Tibial nerve (tissue), 4 donors: Measurements from ENCODE around the gene DPEP3. TPM values are rescaled to one million over a fixed set of nuclear protein-coding genes. Genes with fewer than 3 reads are reported as not detected.

ENCODE experiments used
- DNase-seq, 2 donors: peaks; one replicate each; pipeline ENCODE4 v3.0.0-alpha.2; 2019; ENCODE audit warnings: low spot score in 2 of 2
- H3K27ac ChIP-seq, 4 donors: fragments of 200-600 bp; sonication (generic) in 3 of 4; one replicate each; pipeline ENCODE4 v1.5.1; 2017 to 2019; ENCODE audit warnings: mild to moderate bottlenecking in 1 of 4
- H3K27me3 ChIP-seq, 2 donors: fragments of 200-600 bp; sonication (generic) in 1 of 2; one replicate each; pipeline versions ENCODE4 v1.5.1 to v1.6.0; 2017 to 2019
- H3K36me3 ChIP-seq, 3 donors: fragments of 200-600 bp; sonication (generic); one replicate each; pipeline ENCODE4 v1.5.1; 2018 to 2019
- H3K4me1 ChIP-seq, 4 donors: fragments of 200-600 bp; sonication (generic) in 3 of 4; one replicate each; pipeline ENCODE4 v1.5.1; 2017 to 2019
- H3K4me3 ChIP-seq, 4 donors: fragments of 200-600 bp; sonication (generic) in 3 of 4; one replicate each; pipeline ENCODE4 v1.5.1; 2017 to 2019; ENCODE audit warnings: mild to moderate bottlenecking in 1 of 4, moderate library complexity in 1 of 4
- H3K9me3 ChIP-seq, 4 donors: fragments of 200-600 bp; sonication (generic) in 3 of 4; one replicate each; pipeline ENCODE4 v1.5.1; 2017 to 2019
- EP300 ChIP-seq, 2 donors: sonication (generic); formaldehyde crosslinking; IDR thresholded peaks; one replicate each; pipeline ENCODE4 v1.6.1; 2017; ENCODE audit warnings: antibody characterized with exemption in 2 of 2, mild to moderate bottlenecking in 1 of 2
- POLR2A ChIP-seq, 2 donors: fragments of 450-650 bp; IDR thresholded peaks; one replicate each; pipeline ENCODE4 v1.6.1; 2017; ENCODE audit warnings: antibody characterized with exemption in 2 of 2, mild to moderate bottlenecking in 2 of 2, moderate library complexity in 2 of 2
- WGBS, 2 donors: methylation state at CpG; one replicate each; pipeline ENCODE4 v1.1.5; 2018; 5-methylcytosine and 5-hydroxymethylcytosine counted together
- total RNA-seq, 4 donors: library from RNA; depleted of rRNA; stranded (reverse); fragments of >200 nt; gene quantifications; one replicate each; pipeline ENCODE4 v1.1.0, GENCODE V29; 2016
- TF ChIP-seq, protein P1 (sequence below), 5 experiments: fragments of 200-600 bp in 3 of 5; fragments of 450-650 bp in 2 of 5; sonication (generic) in 3 of 5; IDR thresholded peaks; one replicate each; pipeline ENCODE4 v1.5.1; 2016 to 2019; ENCODE audit warnings: antibody characterized with exemption in 5 of 5, mild to moderate bottlenecking in 3 of 5, moderate library complexity in 2 of 5

DPEP3 gene
- total RNA-seq, 4 donors from 2014 or later: 0.66 TPM; not detected in 3

DNA sequence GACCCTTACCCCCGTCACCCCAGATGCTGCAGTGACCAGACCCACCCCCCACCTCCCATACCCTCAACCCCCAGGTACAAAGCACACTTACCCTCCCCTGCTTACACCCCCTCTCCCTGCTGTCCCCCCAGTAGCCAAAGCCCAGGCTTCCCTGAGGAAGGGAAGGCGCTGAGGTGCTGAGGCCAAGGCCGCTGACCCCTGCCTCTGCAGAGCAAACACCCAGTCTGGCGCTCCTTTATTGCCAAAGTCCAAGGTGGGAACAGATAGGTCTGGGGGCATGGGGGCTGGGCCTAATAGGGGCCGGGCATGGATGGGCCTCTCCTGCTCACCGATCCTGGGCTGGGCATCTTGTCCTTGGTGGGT is 37.1 kb downstream of the DPEP3 start:
- TF ChIP-seq EP300 (IDR thresholded peaks at IDR 0.05) (no peak), POLR2A (IDR thresholded peaks at IDR 0.05) (no peak)
- no peaks in the 10 kb centered on the region for H3K27me3 ChIP-seq
- H3K9me3 ChIP-seq: no peaks in the 10 kb centered on the region
- DNase-seq: no peak
- WGBS, 2 donors: 62 to 75% methylated on average over 6 of the region's 6 CpGs
- peak overlapping the region; percentile 73 to 90 (median 80) for H3K27ac ChIP-seq
- peaks cover 0 to 75% (median 30%) of the 10 kb centered on the region in 4 donors for H3K4me1 ChIP-seq
- peaks cover 4 to 79% (median 14%) of the 10 kb centered on the region in 3 donors for H3K36me3 ChIP-seq
- no peak overlapping the region for H3K4me3 ChIP-seq

DNA sequence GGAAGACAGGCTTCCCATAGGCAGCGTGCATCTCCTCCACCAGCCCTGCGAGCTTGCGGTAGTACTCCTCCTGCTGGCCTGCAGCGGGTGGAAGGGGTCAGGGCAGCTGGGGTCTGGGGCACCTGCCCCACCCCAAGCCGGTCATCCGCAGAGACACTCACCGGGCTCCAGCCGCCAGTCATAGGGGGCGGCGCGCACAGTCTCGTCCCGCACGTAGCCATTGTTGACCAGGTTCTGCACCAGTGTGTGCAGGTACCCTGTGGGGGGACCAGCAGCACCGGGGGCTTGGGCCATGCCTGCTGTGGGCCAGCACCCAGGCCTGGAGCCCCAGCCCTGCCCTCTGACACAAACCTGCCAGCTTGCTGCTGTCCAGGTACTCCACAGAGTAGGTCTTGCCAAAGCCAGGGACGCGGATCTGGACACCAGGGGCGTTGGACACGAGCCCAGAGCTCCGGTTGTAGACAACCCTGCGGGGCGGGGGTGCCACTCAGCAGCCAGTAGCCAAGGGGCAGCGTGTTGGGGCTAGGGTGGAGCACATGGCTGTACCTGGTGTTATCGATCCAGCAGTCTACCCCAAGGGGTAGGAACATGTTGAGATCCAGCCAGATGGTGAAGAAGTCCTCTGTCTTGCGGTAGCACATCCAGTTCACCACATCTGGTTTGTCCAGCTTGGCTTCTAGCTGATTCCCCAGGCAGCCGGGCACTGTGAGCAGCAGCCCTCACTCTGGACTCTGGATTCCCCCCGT is 37.6 kb downstream of the DPEP3 start:
- no peak for DNase-seq
- TF ChIP-seq POLR2A (IDR thresholded peaks at IDR 0.05) (no peak), EP300 (IDR thresholded peaks at IDR 0.05) (no peak)
- TF ChIP-seq, protein P1, sequence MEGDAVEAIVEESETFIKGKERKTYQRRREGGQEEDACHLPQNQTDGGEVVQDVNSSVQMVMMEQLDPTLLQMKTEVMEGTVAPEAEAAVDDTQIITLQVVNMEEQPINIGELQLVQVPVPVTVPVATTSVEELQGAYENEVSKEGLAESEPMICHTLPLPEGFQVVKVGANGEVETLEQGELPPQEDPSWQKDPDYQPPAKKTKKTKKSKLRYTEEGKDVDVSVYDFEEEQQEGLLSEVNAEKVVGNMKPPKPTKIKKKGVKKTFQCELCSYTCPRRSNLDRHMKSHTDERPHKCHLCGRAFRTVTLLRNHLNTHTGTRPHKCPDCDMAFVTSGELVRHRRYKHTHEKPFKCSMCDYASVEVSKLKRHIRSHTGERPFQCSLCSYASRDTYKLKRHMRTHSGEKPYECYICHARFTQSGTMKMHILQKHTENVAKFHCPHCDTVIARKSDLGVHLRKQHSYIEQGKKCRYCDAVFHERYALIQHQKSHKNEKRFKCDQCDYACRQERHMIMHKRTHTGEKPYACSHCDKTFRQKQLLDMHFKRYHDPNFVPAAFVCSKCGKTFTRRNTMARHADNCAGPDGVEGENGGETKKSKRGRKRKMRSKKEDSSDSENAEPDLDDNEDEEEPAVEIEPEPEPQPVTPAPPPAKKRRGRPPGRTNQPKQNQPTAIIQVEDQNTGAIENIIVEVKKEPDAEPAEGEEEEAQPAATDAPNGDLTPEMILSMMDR (IDR thresholded peaks at IDR 0.05): no peak
- WGBS, 2 donors: 75 to 83% methylated on average over 7 to 20 of the region's 27 CpGs
- H3K27ac ChIP-seq: peak overlapping the region; percentile 73 to 90 (median 80)
- H3K27me3 ChIP-seq: no peaks in the 10 kb centered on the region
- H3K9me3 ChIP-seq: no peaks in the 10 kb centered on the region
- peaks cover 4 to 74% (median 14%) of the 10 kb centered on the region in 3 donors for H3K36me3 ChIP-seq
- peaks cover 0 to 71% (median 30%) of the 10 kb centered on the region in 4 donors for H3K4me1 ChIP-seq
- H3K4me3 ChIP-seq: no peak overlapping the region

DNA sequence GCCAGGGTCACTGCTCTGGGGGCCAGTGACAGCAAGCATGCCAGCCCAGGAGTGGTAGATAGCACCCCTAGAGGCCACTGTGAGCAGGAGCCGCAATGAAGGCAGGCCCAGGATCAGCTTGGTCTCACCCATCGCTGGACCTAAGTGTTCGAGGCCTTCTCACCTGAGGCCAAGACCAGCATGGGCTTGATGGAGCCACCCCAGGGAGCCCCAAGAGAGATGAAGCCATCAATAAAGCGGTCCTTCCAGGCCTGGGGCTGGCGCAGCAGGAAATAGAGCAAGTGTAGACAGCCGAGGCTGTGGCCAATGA is 38.1 kb downstream of the DPEP3 start:
- 75 to 89% methylated on average over 4 to 5 of the region's 6 CpGs for WGBS, 2 donors
- Histone ChIP-seq H3K4me1 (peaks cover 0 to 71% (median 35%) of the 10 kb centered on the region in 4 donors), H3K27me3 (no peaks in the 10 kb centered on the region), H3K27ac (peak overlapping the region in 3 of 4 donors; percentile 73 to 90 (median 84)), H3K4me3 (no peak overlapping the region), H3K36me3 (peaks cover 4 to 68% (median 10%) of the 10 kb centered on the region in 3 donors), H3K9me3 (no peaks in the 10 kb centered on the region)
- DNase-seq: no peak
- no peak for TF ChIP-seq POLR2A (IDR thresholded peaks at IDR 0.05)
- TF ChIP-seq, protein P1 (IDR thresholded peaks at IDR 0.05): peak; percentile 39 to 70 (median 60)

DNA sequence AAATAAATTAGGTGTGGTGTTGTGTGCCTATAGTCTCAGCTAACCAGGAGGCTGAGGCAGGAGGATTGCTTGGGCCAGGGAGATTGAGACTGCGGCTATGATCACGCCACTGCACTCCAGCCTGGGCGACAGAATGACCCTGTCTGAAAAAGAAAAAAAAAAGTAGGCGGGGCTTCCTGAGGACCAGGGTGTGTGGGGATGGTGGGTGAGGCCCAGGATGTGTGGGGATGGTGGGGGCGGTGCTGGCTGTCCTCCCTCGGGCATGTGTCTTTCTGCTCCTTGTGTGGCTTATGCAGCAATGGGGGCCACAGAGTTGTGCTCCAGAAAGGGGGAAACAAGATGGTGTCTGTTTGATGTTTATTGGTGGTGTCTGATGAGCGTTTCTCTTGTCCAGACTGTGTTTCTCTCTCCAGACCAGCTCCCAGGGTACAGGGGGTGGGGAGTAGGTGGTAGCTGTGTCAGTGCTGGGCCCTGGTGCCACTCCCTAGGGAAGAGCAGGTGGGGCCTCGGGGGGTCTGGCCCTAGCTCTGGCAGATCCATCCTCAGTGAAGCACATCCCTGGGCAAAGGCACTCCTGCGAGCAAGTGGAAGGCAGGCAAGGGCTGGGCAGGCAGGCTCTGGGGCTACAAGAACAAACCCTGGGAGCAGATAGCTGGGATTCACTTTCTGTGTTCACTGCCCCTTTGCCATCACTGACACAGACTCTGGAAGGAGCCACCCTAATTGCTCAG is 38.7 kb downstream of the DPEP3 start:
- Histone ChIP-seq H3K36me3 (peaks cover 4 to 63% (median 4%) of the 10 kb centered on the region in 3 donors), H3K27ac (peak overlapping the region in 3 of 4 donors; percentile 73 to 90 (median 84)), H3K4me1 (peaks cover 0 to 75% (median 39%) of the 10 kb centered on the region in 4 donors), H3K27me3 (no peaks in the 10 kb centered on the region), H3K4me3 (no peak overlapping the region), H3K9me3 (no peaks in the 10 kb centered on the region)
- no peak for DNase-seq
- WGBS, 2 donors: 73 to 75% methylated on average over 9 of the region's 9 CpGs
- TF ChIP-seq, protein P1 (IDR thresholded peaks at IDR 0.05): no peak
- TF ChIP-seq EP300 (IDR thresholded peaks at IDR 0.05) (no peak), POLR2A (IDR thresholded peaks at IDR 0.05) (no peak)

DNA sequence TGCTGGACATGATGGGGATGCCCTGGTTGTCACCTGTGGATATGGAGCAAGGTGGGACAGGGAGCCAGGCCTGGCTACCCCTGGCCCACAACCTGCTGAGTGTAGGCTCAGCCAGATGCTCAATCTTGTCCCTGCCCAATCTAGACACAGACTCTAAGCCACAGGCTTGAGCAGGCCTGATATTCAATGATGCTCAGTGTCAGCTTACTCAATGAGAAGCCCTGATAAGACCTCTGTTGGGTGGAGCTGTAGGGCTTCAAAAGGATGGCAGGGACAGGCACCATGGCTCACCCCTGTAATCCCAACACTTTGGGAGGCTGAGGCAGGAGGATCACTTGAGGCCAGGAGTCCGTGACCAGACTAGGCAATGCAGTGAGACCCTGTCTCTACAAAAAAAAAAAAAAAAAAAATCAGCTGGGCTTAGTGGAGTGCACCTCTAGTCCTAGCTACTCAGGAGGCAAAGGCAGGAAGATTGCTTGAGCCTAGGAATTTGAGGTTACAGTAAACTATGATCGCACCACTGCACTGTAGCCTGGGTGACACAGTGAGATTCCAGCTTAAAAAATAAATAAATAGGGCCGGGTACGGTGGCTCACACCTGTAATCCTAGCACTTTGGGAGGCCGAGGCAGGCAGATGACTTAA is 39.7 kb downstream of the DPEP3 start:
- DNase-seq: no peak
- Histone ChIP-seq H3K4me1 (peaks cover 0 to 66% (median 38%) of the 10 kb centered on the region in 4 donors), H3K9me3 (no peaks in the 10 kb centered on the region), H3K27ac (no peak overlapping the region), H3K36me3 (peaks cover 0 to 52% (median 4%) of the 10 kb centered on the region in 3 donors), H3K4me3 (no peak overlapping the region), H3K27me3 (no peaks in the 10 kb centered on the region)
- TF ChIP-seq POLR2A (IDR thresholded peaks at IDR 0.05) (no peak), EP300 (IDR thresholded peaks at IDR 0.05) (no peak)
- TF ChIP-seq, protein P1 (IDR thresholded peaks at IDR 0.05): no peak
- 89 to 94% methylated on average over 5 of the region's 5 CpGs for WGBS, 2 donors
